Mesodermal cell (in vitro differentiated cells): ENCODE measurements around the gene GOLGA6A.

Experiments used
- H3K27ac ChIP-seq: 2 replicates; pipeline ENCODE4 v1.7.0; 2013; ENCODE audit warnings: mild to moderate bottlenecking, low read depth, low read length, moderate library complexity; ENCODE audit not compliant: severe bottlenecking
- H3K36me3 ChIP-seq: 2 replicates; pipeline ENCODE4 v1.7.1; 2013; ENCODE audit warnings: mild to moderate bottlenecking, low read length, moderate library complexity; ENCODE audit not compliant: control insufficient read depth, insufficient read depth
- H3K4me1 ChIP-seq: one replicate; pipeline ENCODE4 v1.7.1; 2013; ENCODE audit warnings: mild to moderate bottlenecking, low read length; ENCODE audit not compliant: insufficient read depth, control insufficient read depth, poor library complexity, severe bottlenecking
- H3K4me3 ChIP-seq: 2 replicates; pipeline ENCODE4 v1.7.0; 2013; ENCODE audit warnings: low read length, control low read depth, mild to moderate bottlenecking; ENCODE audit not compliant: insufficient read depth, poor library complexity, severe bottlenecking; ENCODE audit errors: extremely low read depth
- H3K9me3 ChIP-seq: 2 replicates; pipeline ENCODE4 v1.7.1; 2013; ENCODE audit warnings: mild to moderate bottlenecking, low read length, moderate library complexity; ENCODE audit not compliant: control insufficient read depth
- WGBS, 2 experiments: methylation state at CpG; one replicate each; pipeline ENCODE4 v1.1.5; 2013; ENCODE audit warnings: missing lambda C conversion rate in 2 of 2; ENCODE audit not compliant: insufficient coverage in 2 of 2; 5-methylcytosine and 5-hydroxymethylcytosine counted together

The GOLGA6A gene

GRCh38 chr15:74050556-74051234 is 31.7 kb downstream of the GOLGA6A start:
- H3K36me3 ChIP-seq, result no peaks in the 10 kb centered on the region
- H3K27ac ChIP-seq, result no peak overlapping the region
- no peak overlapping the region for H3K4me3 ChIP-seq
- 81 to 87% methylated on average over 4 of the region's 8 CpGs for WGBS, 2 experiments
- no peaks in the 10 kb centered on the region for H3K9me3 ChIP-seq
- H3K4me1 ChIP-seq, result peaks cover 3% of the 10 kb centered on the region

- 89 to 91% methylated on average over 5 of the region's 5 CpGs for WGBS, 2 experiments
- Histone ChIP-seq H3K36me3 (no peaks in the 10 kb centered on the region), H3K27ac (no peak overlapping the region), H3K4me1 (peaks cover 3% of the 10 kb centered on the region), H3K9me3 (no peaks in the 10 kb centered on the region), H3K4me3 (no peak overlapping the region)
Measured at GRCh38 chr15:74050127-74050526, 32.2 kb downstream of the GOLGA6A start.

GRCh38 chr15:74046275-74046674 is 36.1 kb downstream of the GOLGA6A start:
- Histone ChIP-seq H3K4me1 (peaks cover 2% of the 10 kb centered on the region), H3K4me3 (no peak overlapping the region), H3K36me3 (peaks cover 4% of the 10 kb centered on the region), H3K9me3 (no peaks in the 10 kb centered on the region), H3K27ac (no peak overlapping the region)
- WGBS, 2 experiments, result 87 to 91% methylated on average over 6 to 7 of the region's 7 CpGs

- no peak overlapping the region for H3K27ac ChIP-seq
- WGBS, 2 experiments, result 81 to 84% methylated on average over 6 to 7 of the region's 7 CpGs
- no peak overlapping the region for H3K4me3 ChIP-seq
Measured at GRCh38 chr15:74045636-74046274, 36.6 kb downstream of the GOLGA6A start.

GRCh38 chr15:74045184-74045583 is 37.2 kb downstream of the GOLGA6A start:
- peaks cover 4% of the 10 kb centered on the region for H3K36me3 ChIP-seq
- H3K4me1 ChIP-seq, result peaks cover 13% of the 10 kb centered on the region
- H3K27ac ChIP-seq, result no peak overlapping the region
- H3K9me3 ChIP-seq, result no peaks in the 10 kb centered on the region
- no peak overlapping the region for H3K4me3 ChIP-seq

More at GRCh38 chr15:74045636-74046274, 36.6 kb downstream of the GOLGA6A start:
- no peaks in the 10 kb centered on the region for H3K9me3 ChIP-seq
- H3K4me1 ChIP-seq, result peaks cover 7% of the 10 kb centered on the region
- peaks cover 4% of the 10 kb centered on the region for H3K36me3 ChIP-seq

GRCh38 chr15:74044267-74045110 is 37.9 kb downstream of the GOLGA6A start:
- Histone ChIP-seq H3K4me3 (no peak overlapping the region), H3K27ac (no peak overlapping the region), H3K36me3 (peaks cover 4% of the 10 kb centered on the region), H3K4me1 (peaks cover 19% of the 10 kb centered on the region), H3K9me3 (no peaks in the 10 kb centered on the region)
- 94% methylated on average over 22 to 28 of the region's 31 CpGs for WGBS, 2 experiments

- Histone ChIP-seq H3K9me3 (no peaks in the 10 kb centered on the region), H3K36me3 (peaks cover 4% of the 10 kb centered on the region)
Measured at GRCh38 chr15:74043425-74044266, 38.7 kb downstream of the GOLGA6A start.

GRCh38 chr15:74042603-74043424 is 39.5 kb downstream of the GOLGA6A start:
- 94 to 96% methylated on average over 11 of the region's 11 CpGs for WGBS, 2 experiments
- peaks cover 4% of the 10 kb centered on the region for H3K36me3 ChIP-seq
- H3K27ac ChIP-seq, result no peak overlapping the region
- no peaks in the 10 kb centered on the region for H3K9me3 ChIP-seq
- peaks cover 29% of the 10 kb centered on the region for H3K4me1 ChIP-seq
- no peak overlapping the region for H3K4me3 ChIP-seq

More at GRCh38 chr15:74043425-74044266, 38.7 kb downstream of the GOLGA6A start:
- 76 to 84% methylated on average over 6 of the region's 7 CpGs for WGBS, 2 experiments
- Histone ChIP-seq H3K27ac (no peak overlapping the region), H3K4me1 (peaks cover 27% of the 10 kb centered on the region), H3K4me3 (no peak overlapping the region)

GRCh38 chr15:74041777-74042435 is 40.4 kb downstream of the GOLGA6A start:
- Histone ChIP-seq H3K4me3 (no peak overlapping the region), H3K9me3 (no peaks in the 10 kb centered on the region), H3K4me1 (peaks cover 29% of the 10 kb centered on the region), H3K27ac (no peak overlapping the region), H3K36me3 (peaks cover 4% of the 10 kb centered on the region)
- 94 to 97% methylated on average over 8 of the region's 8 CpGs for WGBS, 2 experiments
